HepG2 (cell line): ENCODE measurements around the gene MPHOSPH8. TPM values are rescaled to one million over a fixed set of nuclear protein-coding genes. Genes with fewer than 3 reads are reported as not detected.

Experiments used
- CSRNP1 ChIP-seq: sonication (generic); formaldehyde crosslinking; IDR thresholded peaks from 2 replicates; pipeline ENCODE4 v1.8.1; 2023; ENCODE audit warnings: mild to moderate bottlenecking, missing genetic modification reagents
- EHMT2 ChIP-seq: fragments of 200-600 bp; sonication (generic); IDR thresholded peaks from 2 replicates; pipeline ENCODE4 v1.7.0; 2017; ENCODE audit warnings: antibody characterized with exemption, low read depth, low read length, borderline replicate concordance
- ESRRA ChIP-seq: sonication (generic); formaldehyde crosslinking; IDR thresholded peaks from 2 replicates; pipeline ENCODE4 v1.5.1; 2020; ENCODE audit warnings: mild to moderate bottlenecking, low read depth, missing genetic modification reagents
- HDAC1 ChIP-seq: sonication (generic); formaldehyde crosslinking; IDR thresholded peaks from 2 replicates; pipeline ENCODE4 v1.5.1; 2020; ENCODE audit warnings: mild to moderate bottlenecking, missing genetic modification reagents
- HINFP ChIP-seq: sonication (generic); formaldehyde crosslinking; IDR thresholded peaks from 2 replicates; pipeline ENCODE4 v1.4.0; 2020; ENCODE audit warnings: low read depth, mild to moderate bottlenecking, missing genetic modification reagents
- HNF1B ChIP-seq: sonication (generic); formaldehyde crosslinking; IDR thresholded peaks from 2 replicates; pipeline ENCODE4 v1.5.1; 2020; ENCODE audit warnings: mild to moderate bottlenecking, moderate library complexity, missing genetic modification reagents
- MATR3 ChIP-seq: sonication (generic); formaldehyde crosslinking; IDR thresholded peaks from 2 replicates; pipeline ENCODE4 v1.4.0; 2020; ENCODE audit warnings: missing genetic modification reagents
- MED1 ChIP-seq: sonication (generic); formaldehyde crosslinking; IDR thresholded peaks from 2 replicates; pipeline ENCODE4 v1.4.0; 2020; ENCODE audit warnings: missing genetic modification reagents
- MEIS2 ChIP-seq: sonication (generic); formaldehyde crosslinking; IDR thresholded peaks from 2 replicates; pipeline ENCODE4 v1.9.0; 2021; ENCODE audit warnings: mild to moderate bottlenecking, missing genetic modification reagents
- NFIC ChIP-seq: IDR thresholded peaks from 2 replicates; pipeline ENCODE4 v1.6.1; 2012; ENCODE audit warnings: mild to moderate bottlenecking, low read length, inconsistent platforms
- NR2F1 ChIP-seq, 2 experiments: fragments of 450-650 bp in 1 of 2; formaldehyde crosslinking in 1 of 2; IDR thresholded peaks; 2 replicates each; pipeline versions ENCODE4 v1.5.0 to v1.6.1; 2016 to 2020; ENCODE audit warnings: mild to moderate bottlenecking in 1 of 2, missing compliant biosample characterization in 1 of 2, missing genetic modification reagents in 1 of 2, moderate library complexity in 1 of 2
- PAWR ChIP-seq: sonication (generic); formaldehyde crosslinking; IDR thresholded peaks from 2 replicates; pipeline ENCODE4 v1.4.0; 2020; ENCODE audit warnings: missing genetic modification reagents, mild to moderate bottlenecking, borderline replicate concordance
- PLRG1 ChIP-seq: fragments of 450-650 bp; conservative IDR thresholded peaks from 2 replicates; pipeline ENCODE4 v1.6.1; 2016
- RXRB ChIP-seq: IDR thresholded peaks from 2 replicates; pipeline ENCODE4 v1.6.1; 2016; ENCODE audit warnings: borderline replicate concordance, missing genetic modification reagents, missing compliant biosample characterization
- TCF7L2 ChIP-seq: IDR thresholded peaks from 2 replicates; pipeline ENCODE4 v1.6.1; 2011; ENCODE audit warnings: mild to moderate bottlenecking, low read depth, low read length, moderate library complexity
- XBP1 ChIP-seq: sonication (generic); formaldehyde crosslinking; IDR thresholded peaks from 2 replicates; pipeline ENCODE4 v1.5.0; 2020; ENCODE audit warnings: missing genetic modification reagents
- ZBTB7A ChIP-seq: sonication (generic); formaldehyde crosslinking; IDR thresholded peaks from 2 replicates; pipeline ENCODE4 v1.8.0; 2022; ENCODE audit warnings: mild to moderate bottlenecking, missing genetic modification reagents
- ZNF331 ChIP-seq: sonication (generic); formaldehyde crosslinking; IDR thresholded peaks from 2 replicates; pipeline ENCODE4 v1.4.0; 2020; ENCODE audit warnings: missing genetic modification reagents
- ZNF557 ChIP-seq: sonication (generic); formaldehyde crosslinking; IDR thresholded peaks from 2 replicates; pipeline ENCODE4 v1.4.0; 2020; ENCODE audit warnings: missing genetic modification reagents
- ZNF878 ChIP-seq: sonication (generic); formaldehyde crosslinking; IDR thresholded peaks from 2 replicates; pipeline ENCODE4 v1.8.1; 2023; ENCODE audit warnings: mild to moderate bottlenecking, missing genetic modification reagents, moderate library complexity
- polyA plus RNA-seq, 8 experiments: library from polyadenylated mRNA; depleted of rRNA in 3 of 8; stranded (reverse) in 7 of 8; unstranded in 1 of 8; fragments of >200 nt; fragmentation: Illumina TruSeq in 4 of 8; extraction: Trizol in 4 of 8; gene quantifications; 2 replicates each; pipeline versions ENCODE4 v1.2.1 to v1.2.3, GENCODE V29; 2011 to 2016; ENCODE audit warnings: low read depth in 4 of 8, missing spikeins in 1 of 8, mixed read lengths in 1 of 8; ENCODE audit not compliant: insufficient read depth in 1 of 8
- total RNA-seq, 5 experiments: library from RNA; depleted of rRNA; stranded (reverse); fragments of >200 nt; fragmentation: Illumina TruSeq; extraction: Trizol; gene quantifications; 2 replicates each; pipeline ENCODE4 v1.2.3, GENCODE V29; 2016; ENCODE audit warnings: low read depth in 1 of 5
- TF ChIP-seq, protein P1 (sequence below): sonication (generic); formaldehyde crosslinking; IDR thresholded peaks from 2 replicates; pipeline ENCODE4 v1.5.0; 2020; ENCODE audit warnings: missing genetic modification reagents
- TF ChIP-seq, protein P2 (sequence below): IDR thresholded peaks from 2 replicates; pipeline ENCODE4 v1.6.1; 2012; ENCODE audit warnings: inconsistent platforms
- TF ChIP-seq, protein P3 (sequence below): IDR thresholded peaks from 2 replicates; pipeline ENCODE4 v1.6.1; 2018; ENCODE audit warnings: missing genetic modification reagents
- TF ChIP-seq, protein P4 (sequence below): sonication (generic); formaldehyde crosslinking; IDR thresholded peaks from 2 replicates; pipeline ENCODE4 v1.5.1; 2020; ENCODE audit warnings: missing genetic modification reagents, mild to moderate bottlenecking, borderline replicate concordance

The MPHOSPH8 gene
- total and polyA plus RNA-seq, 2 of the 13 experiments (the other 11 are each of a cell fraction or from before 2014, with no cell fraction given) = 17.3 to 20.9 TPM

DNA sequence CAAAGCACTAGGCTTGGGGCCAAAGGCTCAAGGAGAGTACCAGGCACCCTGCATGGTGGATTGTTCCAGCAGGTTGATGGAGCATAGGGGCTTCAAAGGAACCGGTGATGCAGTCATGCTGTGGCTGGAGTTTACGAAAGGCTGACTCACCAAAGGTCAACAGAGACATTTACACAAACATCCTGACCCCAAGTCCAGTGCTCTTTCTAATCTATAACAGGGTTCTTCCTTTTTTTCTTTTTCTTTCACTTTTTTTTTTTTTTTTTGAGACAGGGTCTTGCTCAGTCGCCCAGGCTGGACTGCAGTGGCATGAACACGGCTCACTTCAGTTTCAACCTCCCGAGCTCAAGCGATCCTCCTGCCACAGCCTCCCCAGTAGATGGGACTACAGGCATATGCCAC lies 36.5 kb upstream of the MPHOSPH8 start (continued):
- TF ChIP-seq, protein P1, sequence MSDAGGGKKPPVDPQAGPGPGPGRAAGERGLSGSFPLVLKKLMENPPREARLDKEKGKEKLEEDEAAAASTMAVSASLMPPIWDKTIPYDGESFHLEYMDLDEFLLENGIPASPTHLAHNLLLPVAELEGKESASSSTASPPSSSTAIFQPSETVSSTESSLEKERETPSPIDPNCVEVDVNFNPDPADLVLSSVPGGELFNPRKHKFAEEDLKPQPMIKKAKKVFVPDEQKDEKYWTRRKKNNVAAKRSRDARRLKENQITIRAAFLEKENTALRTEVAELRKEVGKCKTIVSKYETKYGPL (CRISPR knock-in tag) = no peak
- TF ChIP-seq, protein P2, sequence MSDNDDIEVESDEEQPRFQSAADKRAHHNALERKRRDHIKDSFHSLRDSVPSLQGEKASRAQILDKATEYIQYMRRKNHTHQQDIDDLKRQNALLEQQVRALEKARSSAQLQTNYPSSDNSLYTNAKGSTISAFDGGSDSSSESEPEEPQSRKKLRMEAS = peak; percentile 60
- TF ChIP-seq ZNF878 (CRISPR knock-in tag) = no peak
- TF ChIP-seq, protein P3, sequence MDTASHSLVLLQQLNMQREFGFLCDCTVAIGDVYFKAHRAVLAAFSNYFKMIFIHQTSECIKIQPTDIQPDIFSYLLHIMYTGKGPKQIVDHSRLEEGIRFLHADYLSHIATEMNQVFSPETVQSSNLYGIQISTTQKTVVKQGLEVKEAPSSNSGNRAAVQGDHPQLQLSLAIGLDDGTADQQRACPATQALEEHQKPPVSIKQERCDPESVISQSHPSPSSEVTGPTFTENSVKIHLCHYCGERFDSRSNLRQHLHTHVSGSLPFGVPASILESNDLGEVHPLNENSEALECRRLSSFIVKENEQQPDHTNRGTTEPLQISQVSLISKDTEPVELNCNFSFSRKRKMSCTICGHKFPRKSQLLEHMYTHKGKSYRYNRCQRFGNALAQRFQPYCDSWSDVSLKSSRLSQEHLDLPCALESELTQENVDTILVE (CRISPR knock-in tag) = peak; percentile 78; the same call in 1 of the 2 replicates
- 0 out of 2 replicates have a peak, but pooled peaks have one; percentile 74 for TF ChIP-seq CSRNP1 (CRISPR knock-in tag)
- TF ChIP-seq EHMT2 = peak; percentile 29; the same call in 1 of the 2 replicates
- peak; percentile 83 for TF ChIP-seq ZBTB7A (CRISPR knock-in tag)
- peak; percentile 77 for TF ChIP-seq NFIC
- TF ChIP-seq NR2F1 (CRISPR knock-in tag; IDR thresholded peaks at IDR 0.05) = peak; percentile 82 to 88
- peak; percentile 57; the same call in 1 of the 2 replicates for TF ChIP-seq ESRRA (CRISPR knock-in tag)
- TF ChIP-seq XBP1 (CRISPR knock-in tag) = no peak
- TF ChIP-seq, protein P4, sequence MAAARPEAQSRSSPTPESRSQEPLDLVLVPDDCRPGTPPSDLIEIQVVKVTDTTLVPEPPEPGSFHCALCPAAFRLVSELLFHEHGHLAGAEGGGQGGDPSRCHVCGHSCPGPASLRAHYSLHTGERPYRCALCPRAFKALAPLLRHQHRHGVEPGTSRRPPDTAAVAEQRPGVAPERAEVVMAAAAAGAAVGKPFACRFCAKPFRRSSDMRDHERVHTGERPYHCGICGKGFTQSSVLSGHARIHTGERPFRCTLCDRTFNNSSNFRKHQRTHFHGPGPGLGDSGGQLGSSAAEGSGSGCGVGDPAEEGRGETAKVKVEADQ (CRISPR knock-in tag) = 0 out of 2 replicates have a peak, but pooled peaks have one; percentile 40
- 0 out of 2 replicates have a peak, but pooled peaks have one; percentile 71 for TF ChIP-seq HINFP
- no peak for TF ChIP-seq ZNF557
- peak; percentile 66; the same call in 1 of the 2 replicates for TF ChIP-seq ZNF331 (CRISPR knock-in tag)
- TF ChIP-seq HNF1B (CRISPR knock-in tag) = peak; percentile 58; the same call in 1 of the 2 replicates
- TF ChIP-seq HDAC1 (CRISPR knock-in tag) = peak; percentile 74; the same call in 1 of the 2 replicates
- TF ChIP-seq PAWR = no peak
- TF ChIP-seq PLRG1 = no peak
- peak; percentile 91 for TF ChIP-seq MED1 (CRISPR knock-in tag)
- TF ChIP-seq MATR3 (CRISPR knock-in tag) = no peak
- TF ChIP-seq RXRB = peak; percentile 89
- TF ChIP-seq MEIS2 (CRISPR knock-in tag) = peak; percentile 68; the same call in 1 of the 2 replicates
- peak; percentile 93 for TF ChIP-seq TCF7L2
